GM12801 (cell line): ENCODE measurements around the gene TOR4A.

Experiments
- CTCF ChIP-seq: IDR thresholded peaks from one replicate; pipeline ENCODE4 v1.5.1; 2011; ENCODE audit warnings: control low read depth; ENCODE audit not compliant: insufficient read length; ENCODE audit errors: extremely low read depth

Gene TOR4A

GRCh38 chr9:137325799-137326198 lies 48.3 kb downstream of the TOR4A start:
- TF ChIP-seq CTCF: no peak

- TF ChIP-seq CTCF: no peak
These were observed 49.0 kb downstream of the TOR4A start for GRCh38 chr9:137326445-137327065.

GRCh38 chr9:137330689-137331088 lies 53.2 kb downstream of the TOR4A start:
- no peak for TF ChIP-seq CTCF

- TF ChIP-seq CTCF: no peak
These were observed 54.4 kb downstream of the TOR4A start for GRCh38 chr9:137331929-137332328.
